WTC11 (cell line): ENCODE data around the gene E2F2. TPM values are rescaled to one million over a fixed set of nuclear protein-coding genes. Genes with fewer than 3 reads are reported as not detected.

Experiments used
- ATAC-seq: fragments of 200-7000 bp; cut with Tn5 transposase; 2 replicates; pipeline ENCODE4 v1.10.0; 2021; ENCODE audit warnings: mild to moderate bottlenecking, moderate library complexity
- CTCF ChIA-PET: fragments of 300-600 bp; sonication (Branson Sonifier 250); formaldehyde crosslinking; loops from one replicate; lab custom pipeline; 2021; ENCODE audit warnings: antibody characterized with exemption; lab: Charles Lee
- POLR2A ChIA-PET: fragments of 350-600 bp; sonication (Branson Sonifier 250); formaldehyde crosslinking; loops from one replicate; lab custom pipeline; 2021; ENCODE audit warnings: antibody characterized with exemption; lab: Charles Lee
- DNase-seq: peaks from one replicate; pipeline ENCODE4 v3.0.0; 2021; ENCODE audit warnings: low spot score
- H3K27ac Mint-ChIP-seq: 2 replicates; pipeline ENCODE4 v1.8.0; 2021; ENCODE audit warnings: mixed read lengths
- H3K27me3 Mint-ChIP-seq: 2 replicates; pipeline ENCODE4 v1.8.0; 2021; ENCODE audit warnings: low read depth, mild to moderate bottlenecking, moderate library complexity, mixed read lengths
- H3K36me3 Mint-ChIP-seq: 2 replicates; pipeline ENCODE4 v1.8.0; 2021; ENCODE audit warnings: mixed read lengths
- H3K4me1 Mint-ChIP-seq: 2 replicates; pipeline ENCODE4 v1.8.0; 2022; ENCODE audit warnings: mixed read lengths
- H3K4me3 Mint-ChIP-seq: 2 replicates; pipeline ENCODE4 v1.8.0; 2021; ENCODE audit warnings: mild to moderate bottlenecking, moderate library complexity, mixed read lengths
- H3K9me3 Mint-ChIP-seq: 2 replicates; pipeline ENCODE4 v1.8.0; 2021; ENCODE audit warnings: mixed read lengths
- AFF4 ChIP-seq: sonication (generic); formaldehyde crosslinking; IDR thresholded peaks from 2 replicates; pipeline ENCODE4 v1.8.1; 2023; ENCODE audit warnings: mild to moderate bottlenecking, missing genetic modification reagents, borderline replicate concordance
- ATF2 ChIP-seq: sonication (generic); formaldehyde crosslinking; IDR thresholded peaks from 2 replicates; pipeline ENCODE4 v1.8.1; 2022; ENCODE audit warnings: low read depth, missing genetic modification reagents, borderline replicate concordance
- ATF6 ChIP-seq: sonication (generic); formaldehyde crosslinking; IDR thresholded peaks from 2 replicates; pipeline ENCODE4 v1.8.1; 2023; ENCODE audit warnings: mild to moderate bottlenecking, missing genetic modification reagents
- CDX4 ChIP-seq: fragments of 250-450 bp; sonication (Bioruptor Pico); IDR thresholded peaks from 2 replicates; pipeline ENCODE4 v1.9.0; 2021; ENCODE audit warnings: moderate library complexity, mild to moderate bottlenecking, inconsistent platforms, borderline replicate concordance
- FOXJ3 ChIP-seq: sonication (generic); formaldehyde crosslinking; IDR thresholded peaks from 2 replicates; pipeline ENCODE4 v1.9.0; 2021; ENCODE audit warnings: missing genetic modification reagents, mild to moderate bottlenecking, borderline replicate concordance
- GABPB1 ChIP-seq: sonication (generic); formaldehyde crosslinking; IDR thresholded peaks from 2 replicates; pipeline ENCODE4 v1.8.1; 2023; ENCODE audit warnings: mild to moderate bottlenecking, missing genetic modification reagents
- GTF2I ChIP-seq: fragments of 250-450 bp; sonication (Bioruptor Pico); conservative IDR thresholded peaks from 2 replicates; pipeline ENCODE4 v1.4.0; 2021; ENCODE audit warnings: mild to moderate bottlenecking
- HMGA2 ChIP-seq: fragments of 250-450 bp; sonication (Bioruptor Pico); IDR thresholded peaks from 2 replicates; pipeline ENCODE4 v1.4.0; 2021; ENCODE audit warnings: mild to moderate bottlenecking, moderate library complexity
- KAT7 ChIP-seq: sonication (generic); formaldehyde crosslinking; IDR thresholded peaks from 2 replicates; pipeline ENCODE4 v1.8.1; 2023; ENCODE audit warnings: missing genetic modification reagents, mild to moderate bottlenecking, borderline replicate concordance
- SOX15 ChIP-seq: fragments of 250-450 bp; sonication (Bioruptor Pico); IDR thresholded peaks from 2 replicates; pipeline ENCODE4 v1.9.0; 2021; ENCODE audit warnings: mild to moderate bottlenecking
- STAT6 ChIP-seq: sonication (generic); formaldehyde crosslinking; conservative IDR thresholded peaks from 2 replicates; pipeline ENCODE4 v1.8.1; 2023; ENCODE audit warnings: mild to moderate bottlenecking, low read depth, missing genetic modification reagents, moderate library complexity
- ZBTB43 ChIP-seq: sonication (generic); formaldehyde crosslinking; IDR thresholded peaks from 2 replicates; pipeline ENCODE4 v1.8.1; 2023; ENCODE audit warnings: mild to moderate bottlenecking, missing genetic modification reagents
- ZNF263 ChIP-seq: sonication (generic); formaldehyde crosslinking; IDR thresholded peaks from 2 replicates; pipeline ENCODE4 v1.8.1; 2022; ENCODE audit warnings: low read depth, mild to moderate bottlenecking, moderate library complexity, missing genetic modification reagents
- total RNA-seq: library from RNA; stranded (reverse); gene quantifications from 3 replicates; pipeline ENCODE4 v1.2.3, GENCODE V29; 2021

The E2F2 gene
- total RNA-seq, 1 experiment from 2014 or later: 5.6 TPM

- Mint-ChIP-seq H3K4me3 (no peak overlapping the region), H3K4me1 (peaks cover 28% of the 10 kb centered on the region)
- POLR2A ChIA-PET: no interaction called here
- no peak for DNase-seq
- TF ChIP-seq GABPB1 (no peak), GTF2I (CRISPR knock-in tag) (no peak), ZNF263 (CRISPR knock-in tag) (no peak), FOXJ3 (CRISPR knock-in tag) (no peak), ZBTB43 (CRISPR knock-in tag) (no peak)
- TF ChIP-seq, all 79 proteins: peak for 0
- Mint-ChIP-seq H3K27me3 (no peaks in the 10 kb centered on the region), H3K27ac (no peak overlapping the region), H3K36me3 (no peaks in the 10 kb centered on the region), H3K9me3 (no peaks in the 10 kb centered on the region)
- no peak for ATAC-seq
- CTCF ChIA-PET: interaction anchor here (1.0 kb wide), 1 partner anchor 21 kb away, joined by 6 read pairs; no protein-coding TSS in a partner anchor
Observed at GRCh38 chr1:23475641-23476040, 55.4 kb downstream of the E2F2 start.

GRCh38 chr1:23475134-23475628 lies 55.9 kb downstream of the E2F2 start:
- CTCF ChIA-PET: interaction anchor here (0.7 to 1.5 kb wide), 3 partner anchors 9 to 65 kb away, joined by 4 to 6 read pairs (median 4); partner anchors contain the start of gene ASAP3
- peaks cover 24% of the 10 kb centered on the region for H3K4me1 Mint-ChIP-seq
- H3K36me3 Mint-ChIP-seq: no peaks in the 10 kb centered on the region
- no peak overlapping the region for H3K27ac Mint-ChIP-seq
- H3K9me3 Mint-ChIP-seq: no peaks in the 10 kb centered on the region
- POLR2A ChIA-PET: interaction anchor here (0.6 kb wide), 1 partner anchor 300 kb away, joined by 3 read pairs; no protein-coding TSS in a partner anchor
- no peak for ATAC-seq
- TF ChIP-seq ATF6 (no peak), HMGA2 (CRISPR knock-in tag) (no peak), ATF2 (no peak), SOX15 (CRISPR knock-in tag) (no peak), AFF4 (CRISPR knock-in tag) (no peak), KAT7 (CRISPR knock-in tag) (no peak), STAT6 (no peak), CDX4 (CRISPR knock-in tag) (no peak)
- no peak for DNase-seq
- no peaks in the 10 kb centered on the region for H3K27me3 Mint-ChIP-seq
- no peak overlapping the region for H3K4me3 Mint-ChIP-seq
